Right lobe of liver (tissue), 4 donors: ENCODE measurements around the gene NOTCH1.
"Not testable (repeated sequence)": the region's sequence is repeated elsewhere in the genome, so short reads cannot be mapped to it uniquely, and the experiment has no call there.

Experiments used
- CTCF ChIP-seq, 4 donors: fragments of 200-600 bp in 3 of 4; fragments of 450-650 bp in 1 of 4; IDR thresholded peaks; one replicate each; pipeline versions ENCODE4 v1.5.1 to v1.8.0; 2016 to 2022; ENCODE audit warnings: antibody characterized with exemption in 4 of 4, mild to moderate bottlenecking in 2 of 4
- POLR2A ChIP-seq: fragments of 450-650 bp; IDR thresholded peaks from one replicate; pipeline ENCODE4 v1.6.1; 2017; ENCODE audit warnings: antibody characterized with exemption, mild to moderate bottlenecking
- donor health status: DM: no; HTN: no; CAD: no.
- donor health status: DM: no; HTN: no; CAD: no.
- donor health status: DM: no; HTN: yes; CAD: no.

- not testable (repeated sequence) for TF ChIP-seq CTCF (IDR thresholded peaks at IDR 0.05); POLR2A
Measured at GRCh38 chr9:136579650-136580219, 33.9 kb upstream of the NOTCH1 start.
